Nephron (organoid): ENCODE results near the gene SH2D6.
A peak's percentile ranks its signal among the peaks of the same experiment; 100 is the strongest.
"Not testable (repeated sequence)": the region's sequence is repeated elsewhere in the genome, so short reads cannot be mapped to it uniquely, and the experiment has no call there.

Experiments
- H3K27ac Mint-ChIP-seq, 3 experiments: 2 replicates each; pipeline ENCODE4 v1.8.0; 2020; ENCODE audit warnings: mixed read lengths in 3 of 3, mild to moderate bottlenecking in 2 of 3, moderate library complexity in 1 of 3
- H3K27me3 Mint-ChIP-seq: 2 replicates; pipeline ENCODE4 v1.8.0; 2021; ENCODE audit warnings: low read depth, mild to moderate bottlenecking, moderate library complexity, mixed read lengths
- H3K36me3 Mint-ChIP-seq: 2 replicates; pipeline ENCODE4 v1.8.0; 2020; ENCODE audit warnings: low read depth, mixed read lengths
- H3K4me1 Mint-ChIP-seq: 2 replicates; pipeline ENCODE4 v1.8.0; 2020; ENCODE audit warnings: mixed read lengths
- H3K4me3 Mint-ChIP-seq, 3 experiments: 2 replicates each; pipeline ENCODE4 v1.8.0; 2020; ENCODE audit warnings: mild to moderate bottlenecking in 3 of 3, mixed read lengths in 3 of 3, moderate library complexity in 2 of 3
- H3K9me3 Mint-ChIP-seq: 2 replicates; pipeline ENCODE4 v1.8.0; 2020; ENCODE audit warnings: mixed read lengths
- TF ChIP-seq, protein P1 (sequence below), 3 experiments: fragments of 200-600 bp; sonication (generic); IDR thresholded peaks; one replicate each; pipeline ENCODE4 v1.5.0; 2021; ENCODE audit warnings: antibody characterized with exemption in 3 of 3; ENCODE audit not compliant: unreplicated experiment in 3 of 3

Gene SH2D6

DNA sequence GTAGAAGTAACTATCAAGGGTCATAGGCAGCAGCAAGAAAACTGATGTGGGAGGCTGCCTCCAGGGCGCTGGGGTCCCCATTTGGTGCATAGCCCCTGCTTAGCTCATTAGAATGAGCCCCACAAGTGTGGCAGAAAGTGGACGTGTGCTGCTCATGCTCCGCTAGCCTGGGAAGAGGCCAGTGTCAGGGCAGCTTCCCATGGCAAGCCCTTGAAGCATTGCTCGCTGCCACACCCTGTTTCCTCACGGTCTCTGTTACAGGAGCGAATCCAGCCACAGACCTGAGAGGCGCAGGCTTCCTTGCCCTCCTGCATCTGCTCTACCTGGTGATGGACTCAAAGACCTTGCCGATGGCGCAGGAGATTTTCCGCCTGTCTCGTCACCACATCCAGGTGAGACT is 41.4 kb upstream of the SH2D6 start:
- H3K27ac Mint-ChIP-seq = peak overlapping the region in 2 of 3 experiments; percentile 70 to 83
- TF ChIP-seq, protein P1, sequence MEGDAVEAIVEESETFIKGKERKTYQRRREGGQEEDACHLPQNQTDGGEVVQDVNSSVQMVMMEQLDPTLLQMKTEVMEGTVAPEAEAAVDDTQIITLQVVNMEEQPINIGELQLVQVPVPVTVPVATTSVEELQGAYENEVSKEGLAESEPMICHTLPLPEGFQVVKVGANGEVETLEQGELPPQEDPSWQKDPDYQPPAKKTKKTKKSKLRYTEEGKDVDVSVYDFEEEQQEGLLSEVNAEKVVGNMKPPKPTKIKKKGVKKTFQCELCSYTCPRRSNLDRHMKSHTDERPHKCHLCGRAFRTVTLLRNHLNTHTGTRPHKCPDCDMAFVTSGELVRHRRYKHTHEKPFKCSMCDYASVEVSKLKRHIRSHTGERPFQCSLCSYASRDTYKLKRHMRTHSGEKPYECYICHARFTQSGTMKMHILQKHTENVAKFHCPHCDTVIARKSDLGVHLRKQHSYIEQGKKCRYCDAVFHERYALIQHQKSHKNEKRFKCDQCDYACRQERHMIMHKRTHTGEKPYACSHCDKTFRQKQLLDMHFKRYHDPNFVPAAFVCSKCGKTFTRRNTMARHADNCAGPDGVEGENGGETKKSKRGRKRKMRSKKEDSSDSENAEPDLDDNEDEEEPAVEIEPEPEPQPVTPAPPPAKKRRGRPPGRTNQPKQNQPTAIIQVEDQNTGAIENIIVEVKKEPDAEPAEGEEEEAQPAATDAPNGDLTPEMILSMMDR (IDR thresholded peaks at IDR 0.05; ENCODE audit: unreplicated experiment in 3 of 3) = no peak
- no peaks in the 10 kb centered on the region for H3K4me1 Mint-ChIP-seq
- no peaks in the 10 kb centered on the region for H3K27me3 Mint-ChIP-seq
- no peak overlapping the region for H3K4me3 Mint-ChIP-seq
- H3K36me3 Mint-ChIP-seq = peaks cover 76% of the 10 kb centered on the region
- peaks cover 15% of the 10 kb centered on the region for H3K9me3 Mint-ChIP-seq

DNA sequence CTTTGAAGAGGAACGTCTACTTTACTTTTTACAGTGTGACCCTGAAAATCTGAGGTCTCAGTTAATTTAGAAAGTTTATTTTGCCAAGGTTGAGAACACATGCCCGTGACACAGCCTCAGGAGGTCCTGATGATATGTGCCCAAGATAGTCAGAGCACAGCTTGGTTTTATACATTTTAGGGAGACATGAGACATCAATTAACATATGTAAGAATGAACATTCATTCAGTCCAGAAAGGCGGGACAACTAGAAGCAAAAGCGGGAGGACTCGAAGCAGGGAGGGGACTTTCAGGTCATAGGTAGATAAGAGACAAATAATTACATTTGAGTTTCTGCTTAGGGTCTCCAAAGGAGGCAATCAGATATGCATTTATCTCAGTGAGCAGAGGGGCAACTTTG is 40.3 kb upstream of the SH2D6 start:
- peaks cover 15% of the 10 kb centered on the region for H3K9me3 Mint-ChIP-seq
- TF ChIP-seq, protein P1 (IDR thresholded peaks at IDR 0.05; ENCODE audit: unreplicated experiment in 3 of 3) = no peak
- H3K36me3 Mint-ChIP-seq = peaks cover 80% of the 10 kb centered on the region
- H3K4me3 Mint-ChIP-seq = no peak overlapping the region
- no peaks in the 10 kb centered on the region for H3K27me3 Mint-ChIP-seq
- no peaks in the 10 kb centered on the region for H3K4me1 Mint-ChIP-seq
- peak overlapping the region in 1 of 3 experiments; percentile 3 for H3K27ac Mint-ChIP-seq

DNA sequence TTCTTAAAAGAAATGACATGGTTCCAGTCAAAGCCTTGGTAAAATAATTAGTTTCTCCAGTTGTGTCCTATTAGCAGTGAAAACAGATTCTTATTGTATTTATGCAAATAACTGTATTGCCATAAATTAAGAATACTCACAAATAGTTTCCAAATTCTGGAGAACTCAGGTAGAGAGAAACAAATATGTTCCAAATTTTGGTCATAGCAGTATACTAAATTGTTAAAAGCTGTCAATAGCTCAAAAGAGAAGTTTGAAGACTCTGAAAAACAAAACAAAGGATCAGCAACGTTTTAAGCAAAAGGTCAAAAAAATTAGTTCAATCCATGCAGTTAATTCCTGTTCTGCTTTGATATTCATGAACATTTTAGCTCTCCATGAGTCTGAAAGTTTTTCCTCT is 38.5 kb upstream of the SH2D6 start:
- Mint-ChIP-seq H3K27ac (no peak overlapping the region), H3K4me1 (no peaks in the 10 kb centered on the region), H3K4me3 (no peak overlapping the region), H3K36me3 (peaks cover 74% of the 10 kb centered on the region), H3K9me3 (peaks cover 15% of the 10 kb centered on the region), H3K27me3 (no peaks in the 10 kb centered on the region)
- TF ChIP-seq, protein P1 (IDR thresholded peaks at IDR 0.05; ENCODE audit: unreplicated experiment in 3 of 3) = no peak

DNA sequence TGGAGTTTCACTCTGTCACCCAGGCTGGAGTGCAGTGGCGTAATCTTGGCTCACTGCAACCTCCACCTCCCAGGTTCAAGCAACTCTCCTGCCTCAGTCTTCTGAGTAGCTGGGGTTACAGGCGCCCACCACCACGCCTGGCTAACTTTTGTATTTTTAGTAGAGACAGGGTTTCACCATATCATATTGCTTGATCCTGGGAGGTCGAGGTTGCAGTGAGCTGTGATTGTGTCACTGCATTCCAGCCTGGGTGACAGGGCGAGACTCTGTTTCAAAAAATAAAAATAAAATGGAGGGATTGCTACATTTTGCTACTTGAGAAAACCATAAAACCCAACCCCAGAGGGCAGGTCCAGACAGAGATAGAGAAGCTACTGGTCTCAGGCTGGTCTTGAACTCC is 35.4 kb upstream of the SH2D6 start:
- H3K4me1 Mint-ChIP-seq, H3K27me3 Mint-ChIP-seq, H3K27ac Mint-ChIP-seq, H3K4me3 Mint-ChIP-seq: not testable (repeated sequence)
- H3K36me3 Mint-ChIP-seq = peaks cover 63% of the 10 kb centered on the region
- H3K9me3 Mint-ChIP-seq = peaks cover 12% of the 10 kb centered on the region

DNA sequence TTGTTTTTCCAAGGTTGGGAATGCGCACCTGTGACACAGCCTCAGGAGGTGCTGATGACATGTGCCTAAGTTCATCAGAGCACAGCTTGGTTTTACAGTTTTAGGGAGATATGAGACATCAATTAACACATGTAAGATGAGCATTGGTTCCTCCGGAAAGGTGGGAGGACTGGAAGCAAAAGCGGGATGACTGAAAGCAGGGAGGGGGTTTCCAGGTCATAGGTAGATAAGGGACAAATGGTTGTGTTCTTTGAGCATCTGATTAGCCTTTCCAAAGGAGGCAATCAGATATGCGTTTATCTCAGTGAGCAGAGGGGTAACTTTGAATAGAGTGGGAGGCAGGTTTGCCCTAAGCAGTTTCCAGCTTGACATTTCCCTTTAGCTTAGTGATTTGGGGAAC is 34.7 kb upstream of the SH2D6 start:
- Mint-ChIP-seq H3K9me3 (peaks cover 6% of the 10 kb centered on the region), H3K27ac (no peak overlapping the region), H3K27me3 (no peaks in the 10 kb centered on the region), H3K4me3 (no peak overlapping the region), H3K4me1 (no peaks in the 10 kb centered on the region), H3K36me3 (peaks cover 57% of the 10 kb centered on the region)
- TF ChIP-seq, protein P1 (IDR thresholded peaks at IDR 0.05; ENCODE audit: unreplicated experiment in 3 of 3) = no peak

DNA sequence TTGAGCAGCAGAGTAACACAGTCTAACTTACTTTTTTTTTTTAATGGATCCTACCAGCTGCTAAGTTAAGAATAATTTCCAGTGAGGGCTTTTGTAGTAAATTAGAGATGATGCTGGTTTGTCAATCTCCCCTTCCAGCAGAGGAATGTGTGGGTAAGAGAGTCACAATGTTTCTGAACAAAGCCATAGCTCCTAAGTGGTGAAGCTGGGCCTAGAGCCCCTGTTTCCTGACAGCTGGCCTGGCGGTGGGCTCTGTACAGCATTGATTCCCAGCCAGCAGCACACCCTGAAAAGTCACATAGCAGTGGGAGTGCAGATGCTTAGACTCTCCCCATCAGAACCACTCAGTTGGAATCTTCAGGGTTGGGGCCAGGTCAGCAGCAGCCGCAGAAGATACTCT is 32.8 kb upstream of the SH2D6 start:
- TF ChIP-seq, protein P1 (IDR thresholded peaks at IDR 0.05; ENCODE audit: unreplicated experiment in 3 of 3) = no peak
- peaks cover 47% of the 10 kb centered on the region for H3K36me3 Mint-ChIP-seq
- H3K27ac Mint-ChIP-seq = peak overlapping the region in 1 of 3 experiments; percentile 13
- no peaks in the 10 kb centered on the region for H3K9me3 Mint-ChIP-seq
- H3K4me3 Mint-ChIP-seq = no peak overlapping the region
- H3K4me1 Mint-ChIP-seq = no peaks in the 10 kb centered on the region
- H3K27me3 Mint-ChIP-seq = no peaks in the 10 kb centered on the region
